Dermis microvascular lymphatic vessel endothelial cell (primary cell): ENCODE measurements around the gene GTF2F1. TPM values are rescaled to one million over a fixed set of nuclear protein-coding genes. Genes with fewer than 3 reads are reported as not detected.
"Not testable (repeated sequence)": the region's sequence is repeated elsewhere in the genome, so short reads cannot be mapped to it uniquely, and the experiment has no call there.

Source experiments
- DNase-seq, 2 donors: peaks; one replicate each; pipeline versions ENCODE4 v3.0.0 to v3.0.0-alpha.2; 2010; ENCODE audit warnings: low read depth in 2 of 2
- total RNA-seq: library from RNA; depleted of rRNA; stranded (reverse); fragments of >200 nt; gene quantifications from 2 replicates; pipeline ENCODE4 v1.2.1, GENCODE V29; 2014

The GTF2F1 gene
- total RNA-seq, 1 donor from 2014 or later, result 35.7 TPM

DNA sequence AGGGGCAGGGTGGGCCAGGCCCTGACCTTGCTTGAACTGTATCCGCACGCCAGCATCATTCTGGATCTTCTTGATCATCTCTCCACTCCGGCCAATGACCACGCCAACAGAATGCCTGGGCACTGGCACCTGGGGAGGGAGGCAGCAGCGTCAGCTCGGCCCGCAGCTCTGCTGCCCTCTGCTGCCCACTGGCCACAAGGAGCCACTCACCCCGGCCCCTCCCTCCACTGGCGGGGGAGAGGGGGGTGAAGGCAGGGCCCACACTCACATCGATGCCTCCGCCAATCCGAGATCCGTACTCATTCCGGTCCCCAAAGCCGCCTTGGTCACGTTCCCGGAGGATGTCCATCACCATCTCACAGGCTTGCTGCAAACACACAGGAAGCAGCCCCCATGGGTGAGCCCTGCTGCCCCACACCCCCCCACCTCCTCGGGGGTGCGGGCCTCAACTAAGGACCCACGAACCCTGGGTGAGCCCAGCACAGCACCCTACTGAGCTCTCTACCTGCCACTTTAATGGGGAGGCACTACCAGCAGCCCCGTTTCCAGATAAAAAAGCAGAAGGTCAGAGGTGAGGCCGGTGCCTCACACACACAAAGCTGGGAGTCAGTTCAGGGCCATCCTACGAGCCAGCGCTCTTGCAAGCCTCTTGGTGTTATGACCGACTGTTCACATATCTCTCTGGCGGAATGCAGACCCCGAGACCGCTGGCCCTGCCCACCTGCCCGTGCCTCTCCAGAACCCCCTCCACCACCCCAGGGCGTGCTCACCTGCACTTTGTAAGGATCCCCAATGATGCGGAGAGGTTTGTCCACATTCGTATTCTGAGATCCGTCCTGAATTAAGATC is 25.0 kb upstream of the GTF2F1 start:
- peak in 1 of 2 donors; percentile 37 for DNase-seq

DNA sequence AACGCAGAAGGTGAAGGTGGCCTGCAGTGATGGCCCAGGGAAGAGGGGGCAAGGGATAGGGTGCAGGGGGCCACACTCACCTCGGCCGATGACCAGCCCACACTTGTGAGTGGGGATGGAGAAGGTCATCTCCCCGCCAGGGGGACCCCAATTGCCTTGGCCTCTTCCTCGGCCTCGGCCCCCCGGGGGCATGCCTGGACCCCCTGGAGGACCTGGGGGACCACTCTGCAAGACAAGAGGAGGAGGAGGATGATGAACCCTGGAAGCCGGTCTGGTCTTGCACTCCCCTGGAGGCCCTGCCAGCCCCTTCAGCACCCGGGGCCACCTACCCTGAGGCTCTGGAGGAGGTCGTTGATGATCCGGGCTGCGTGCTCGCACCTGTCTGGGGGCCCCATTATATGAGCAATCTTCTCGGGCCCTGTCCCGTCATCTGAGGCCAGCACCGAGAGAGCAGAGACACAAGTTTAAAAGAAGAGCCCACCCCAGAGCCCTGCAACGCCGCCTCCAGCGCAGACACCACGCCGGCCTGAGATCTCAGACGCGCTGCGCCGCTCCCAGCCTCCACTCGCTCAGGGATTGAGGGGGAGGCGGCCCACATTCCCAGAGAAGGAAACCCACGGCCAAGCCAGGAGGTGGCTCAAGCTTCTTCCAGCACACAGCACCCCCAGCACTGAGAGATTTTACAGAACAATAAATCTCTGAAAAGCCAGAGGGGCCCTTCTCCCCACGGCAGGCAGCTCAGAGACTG is 23.9 kb upstream of the GTF2F1 start:
- DNase-seq, result no peak

DNA sequence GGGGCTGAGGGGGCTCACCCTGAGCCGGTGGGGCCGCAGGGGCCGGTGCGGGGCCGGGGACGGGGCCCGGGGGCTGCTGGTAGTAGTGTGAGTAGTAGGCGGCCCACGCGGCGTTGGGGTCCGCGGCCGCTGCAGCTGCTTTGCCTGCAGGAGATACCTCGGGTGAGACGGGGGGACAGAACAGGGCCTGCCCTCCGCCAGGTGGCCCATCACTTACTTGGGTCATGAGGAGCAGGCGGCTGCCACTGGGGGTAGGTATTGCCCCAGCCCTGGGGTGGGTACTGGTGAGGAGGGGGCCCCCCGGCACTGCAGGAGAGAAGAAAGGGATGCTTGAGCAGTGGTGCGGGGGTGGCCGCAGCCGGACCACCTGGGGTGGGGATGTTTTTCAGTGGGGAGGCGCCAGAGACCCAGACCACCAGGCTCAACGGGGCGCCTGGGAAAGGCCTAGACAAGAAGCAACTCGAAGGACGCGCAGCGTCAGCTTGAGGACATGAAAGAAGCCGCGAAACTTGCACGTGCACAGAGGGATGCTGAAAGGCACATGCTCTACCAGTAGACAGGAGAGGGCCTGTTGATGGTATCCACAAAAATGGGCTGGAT is 22.7 kb upstream of the GTF2F1 start:
- DNase-seq, result no peak

DNA sequence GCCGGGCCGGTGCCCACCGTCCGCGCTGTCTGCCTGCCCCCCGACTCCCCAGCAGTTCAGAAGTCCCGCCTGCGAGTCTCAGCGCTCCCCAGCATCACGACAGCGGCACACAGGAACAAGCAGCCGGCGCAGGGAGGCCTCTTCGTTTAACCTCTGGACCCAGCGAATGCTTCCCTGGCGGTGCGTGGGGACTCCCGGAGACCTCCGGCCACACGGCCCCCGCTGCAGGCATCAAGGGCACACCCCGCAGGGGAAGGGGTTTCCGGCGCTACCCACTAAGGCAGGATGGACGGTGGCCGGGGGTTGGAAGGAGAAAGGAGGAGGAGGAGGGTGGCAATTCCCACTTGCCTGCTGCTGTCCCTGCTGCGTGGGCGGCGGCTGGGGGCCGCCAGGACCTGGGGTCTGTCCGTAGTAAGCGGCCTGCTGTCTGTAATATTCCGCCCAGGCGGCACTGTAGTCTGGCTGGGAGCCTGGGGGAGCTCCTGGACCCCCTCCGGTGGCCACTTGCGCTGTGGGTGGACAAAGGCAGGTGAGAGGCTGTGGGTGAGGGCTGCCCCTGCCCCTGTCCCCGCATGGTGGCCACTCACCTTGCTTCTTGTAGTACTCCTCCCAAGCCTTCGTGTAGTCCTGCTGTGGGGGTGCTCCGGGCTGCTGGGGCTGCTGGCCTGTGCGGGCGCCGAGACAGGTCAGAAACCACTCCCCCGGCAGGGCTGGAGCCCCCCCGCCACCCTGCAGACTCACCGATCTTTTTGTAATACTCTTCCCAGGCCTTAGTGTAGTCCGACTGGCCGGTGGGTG is 22.0 kb upstream of the GTF2F1 start:
- no peak for DNase-seq

DNA sequence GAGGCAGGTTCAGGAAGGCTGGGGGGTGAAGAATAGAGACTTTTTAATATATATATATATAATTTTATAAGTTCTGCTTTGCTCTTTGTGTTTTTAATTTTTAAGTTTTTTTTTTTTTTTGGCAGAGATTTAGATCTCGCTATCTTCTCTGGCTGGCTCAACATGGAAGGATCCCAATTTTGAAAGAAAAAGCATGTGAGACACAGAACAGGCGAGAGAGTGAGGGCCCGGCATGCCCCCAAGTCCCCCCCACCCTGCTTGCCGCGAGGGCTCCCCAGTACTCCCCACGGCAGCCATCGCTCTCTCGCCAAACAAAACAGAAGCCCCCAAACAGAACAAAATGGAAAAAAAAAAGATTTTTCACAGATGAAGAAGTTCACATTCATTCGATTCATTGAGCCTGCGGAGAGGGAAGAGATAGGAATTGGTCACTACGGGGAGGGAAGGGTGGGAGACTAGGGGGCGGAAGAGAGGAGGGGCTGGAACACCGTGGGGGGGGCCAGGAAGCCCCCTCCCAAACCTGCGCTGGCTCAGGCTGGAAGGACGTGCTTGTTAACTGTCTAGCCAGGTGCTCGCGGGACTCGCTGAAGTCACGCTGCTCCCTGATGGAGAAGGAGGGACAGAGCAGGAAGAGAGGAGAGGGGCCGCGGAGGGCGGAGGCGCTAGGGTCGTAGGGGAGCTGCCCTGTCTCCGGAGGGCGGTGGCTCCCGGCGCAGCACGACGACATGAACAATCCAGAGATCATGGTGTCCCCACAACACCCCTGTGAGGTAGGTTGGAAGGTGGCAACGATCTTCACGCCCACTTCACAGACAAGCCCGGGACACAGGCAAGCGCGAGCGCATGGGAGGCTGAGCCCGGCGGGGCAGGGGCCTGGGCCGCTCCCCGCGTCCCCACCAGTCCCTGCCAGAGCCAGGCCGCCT is 21.0 kb upstream of the GTF2F1 start:
- DNase-seq, result no peak

DNA sequence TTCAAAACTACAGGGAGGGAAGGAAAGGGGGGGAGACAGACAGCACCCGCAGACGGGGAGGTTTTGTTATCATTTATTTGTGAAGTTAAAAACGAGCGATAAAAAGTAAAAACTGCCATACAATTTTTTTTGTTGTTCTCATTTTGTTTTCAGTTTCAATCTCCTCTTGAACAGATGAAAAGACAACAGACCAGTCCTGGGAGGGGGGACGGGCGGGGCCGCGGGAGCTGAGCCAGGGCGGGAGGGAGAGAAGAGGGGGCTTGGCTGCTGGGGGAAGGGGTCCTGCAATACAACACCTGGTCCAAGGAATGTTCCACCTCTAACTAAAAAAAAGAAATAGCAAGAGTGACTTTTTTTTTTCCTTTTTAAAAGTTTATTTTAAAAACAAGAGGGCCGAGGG is 20.3 kb upstream of the GTF2F1 start:
- DNase-seq, result no peak

DNA sequence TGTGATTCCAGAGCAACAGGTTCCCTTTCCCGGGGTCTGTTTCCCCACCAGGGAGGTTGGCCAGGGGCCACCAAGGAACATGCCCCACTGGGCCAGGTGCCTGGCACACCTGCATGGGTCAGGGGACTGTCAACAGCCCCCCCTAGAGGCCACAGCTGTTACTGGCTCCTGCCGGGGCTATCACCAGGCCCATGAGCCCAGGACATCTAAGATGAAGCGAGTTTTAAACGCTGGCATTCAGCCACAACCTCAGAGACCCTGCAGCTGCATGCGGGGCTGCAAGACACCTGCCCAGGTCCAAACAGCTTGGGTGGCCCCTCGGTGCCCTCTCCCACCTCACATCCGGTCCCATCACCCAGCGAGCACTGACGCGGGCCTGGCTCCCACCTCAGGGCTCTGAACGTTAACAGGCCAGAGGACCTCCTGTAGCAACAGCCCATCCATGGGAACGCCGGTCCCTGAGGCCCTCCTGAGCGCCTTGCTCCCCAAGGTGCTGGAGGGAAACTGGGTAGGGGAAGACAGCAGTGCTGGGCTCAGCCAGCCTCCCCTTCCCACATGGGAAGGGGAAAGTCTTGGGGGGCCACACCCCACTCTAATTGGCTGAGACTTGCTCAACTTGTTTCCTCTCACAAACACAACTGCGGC is 19.6 kb upstream of the GTF2F1 start:
- DNase-seq, result peak in 1 of 2 donors; percentile 33

DNA sequence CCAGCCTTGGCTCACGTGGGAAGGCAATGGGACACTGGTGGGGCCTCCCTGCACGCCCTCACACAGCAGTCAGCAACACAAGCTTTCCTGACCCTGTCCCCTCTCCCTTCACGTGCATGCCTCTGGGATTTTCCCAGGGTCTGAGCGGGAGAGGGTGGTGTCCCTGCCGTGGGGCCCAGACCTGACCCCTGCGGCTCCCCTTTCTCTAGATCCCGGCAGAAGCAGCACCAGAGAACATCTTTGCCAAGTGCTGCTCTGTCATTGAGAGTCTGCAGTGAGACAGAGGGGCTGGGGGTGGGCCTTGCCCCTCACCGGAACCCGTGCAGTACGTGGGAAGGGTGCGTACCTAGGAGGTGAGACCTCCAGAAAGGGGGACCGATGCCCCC is 19.1 kb upstream of the GTF2F1 start:
- DNase-seq, result no peak

DNA sequence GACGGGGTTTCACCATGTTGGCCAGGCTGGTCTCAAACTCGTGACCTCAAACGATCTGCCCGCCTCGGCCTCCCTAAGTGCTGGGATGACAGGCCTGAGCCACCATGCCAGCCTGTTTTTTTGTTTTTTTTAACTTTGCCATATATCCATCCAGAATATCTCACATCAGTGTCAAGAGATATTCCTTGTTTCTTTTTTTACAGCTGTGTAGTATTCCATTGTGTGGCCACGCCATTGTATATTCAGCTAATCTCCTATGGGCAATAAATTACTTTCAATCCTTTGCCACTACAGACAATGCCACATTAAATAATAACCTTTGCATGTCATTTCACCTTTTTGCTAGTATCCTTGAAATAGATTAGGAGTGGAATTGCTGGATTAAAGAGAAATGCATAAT is 16.4 kb upstream of the GTF2F1 start:
- no peak for DNase-seq

DNA sequence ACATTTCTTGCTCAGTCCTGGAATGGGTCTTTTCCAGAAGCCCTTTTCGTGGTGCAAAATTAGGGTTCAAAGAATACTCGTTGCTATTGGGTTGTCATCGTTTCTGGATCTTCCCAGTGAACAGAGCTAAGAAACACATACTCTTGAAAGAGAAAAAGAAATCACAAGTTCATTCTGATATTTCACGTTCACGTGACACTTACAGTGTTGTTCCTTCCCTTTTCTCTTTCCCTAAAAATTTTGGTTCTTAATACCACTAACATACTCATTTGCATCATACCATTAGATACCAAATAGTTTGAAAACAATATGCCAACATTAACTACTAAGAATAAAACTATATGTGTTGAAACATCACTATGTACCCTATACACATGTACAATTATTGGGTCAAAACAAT is 13.4 kb upstream of the GTF2F1 start:
- no peak for DNase-seq

DNA sequence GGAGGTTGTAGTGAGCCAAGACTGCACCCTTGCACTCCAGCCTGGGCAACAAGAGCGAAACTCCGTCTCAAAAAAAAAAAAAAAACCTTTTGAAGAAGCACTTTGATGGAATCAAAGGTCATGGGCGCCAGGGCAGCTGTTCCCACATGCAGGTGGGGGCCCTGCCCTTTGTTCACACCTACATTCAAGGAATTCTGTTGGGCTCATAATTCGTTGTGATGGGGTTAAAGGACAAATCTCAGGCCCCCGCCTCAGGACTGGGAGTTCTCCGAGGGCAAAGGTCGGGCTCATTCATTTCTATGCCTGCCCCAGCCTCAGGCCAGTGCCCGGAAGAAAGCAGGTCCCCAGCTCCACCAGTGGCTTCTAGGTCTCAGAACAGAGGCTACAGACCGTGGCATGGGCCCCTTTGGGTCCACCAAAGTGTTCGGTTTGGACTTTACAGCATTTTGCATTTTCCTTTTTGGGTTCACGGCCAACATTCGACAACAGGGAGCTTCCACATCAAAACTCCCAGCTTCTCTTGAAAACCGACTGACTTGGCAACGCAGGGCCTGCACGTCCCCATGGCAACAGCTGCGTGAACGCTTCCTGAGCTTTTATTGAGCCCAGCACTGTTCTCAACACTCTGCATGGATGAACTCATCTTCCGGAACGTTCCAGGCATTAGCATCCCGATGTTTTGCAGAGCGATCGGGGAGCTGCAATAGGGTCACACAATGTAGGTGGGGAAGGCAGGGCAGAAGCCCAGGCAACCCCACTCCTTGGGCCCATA is 10.1 kb upstream of the GTF2F1 start:
- peak; percentile 81 to 85 for DNase-seq

DNA sequence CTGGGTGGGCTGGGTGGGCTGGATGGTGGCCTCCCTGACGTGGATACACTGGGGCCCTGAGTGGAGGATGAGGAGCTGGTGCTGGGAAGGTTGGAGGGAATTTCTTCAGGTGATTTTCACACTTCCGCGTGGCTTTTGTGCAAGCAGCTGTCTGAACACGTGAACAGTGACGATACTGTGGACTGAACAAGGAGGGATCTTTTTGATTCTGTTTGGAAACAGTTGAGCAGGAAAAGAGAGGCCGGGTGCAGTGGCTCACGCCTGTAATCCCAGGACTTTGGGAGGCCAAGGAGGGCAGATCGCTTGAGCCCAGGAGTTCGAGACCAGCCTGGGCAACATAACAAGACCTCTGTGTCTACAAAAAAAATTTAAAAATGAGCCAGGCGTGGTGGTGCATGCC is 9.1 kb upstream of the GTF2F1 start:
- no peak for DNase-seq

DNA sequence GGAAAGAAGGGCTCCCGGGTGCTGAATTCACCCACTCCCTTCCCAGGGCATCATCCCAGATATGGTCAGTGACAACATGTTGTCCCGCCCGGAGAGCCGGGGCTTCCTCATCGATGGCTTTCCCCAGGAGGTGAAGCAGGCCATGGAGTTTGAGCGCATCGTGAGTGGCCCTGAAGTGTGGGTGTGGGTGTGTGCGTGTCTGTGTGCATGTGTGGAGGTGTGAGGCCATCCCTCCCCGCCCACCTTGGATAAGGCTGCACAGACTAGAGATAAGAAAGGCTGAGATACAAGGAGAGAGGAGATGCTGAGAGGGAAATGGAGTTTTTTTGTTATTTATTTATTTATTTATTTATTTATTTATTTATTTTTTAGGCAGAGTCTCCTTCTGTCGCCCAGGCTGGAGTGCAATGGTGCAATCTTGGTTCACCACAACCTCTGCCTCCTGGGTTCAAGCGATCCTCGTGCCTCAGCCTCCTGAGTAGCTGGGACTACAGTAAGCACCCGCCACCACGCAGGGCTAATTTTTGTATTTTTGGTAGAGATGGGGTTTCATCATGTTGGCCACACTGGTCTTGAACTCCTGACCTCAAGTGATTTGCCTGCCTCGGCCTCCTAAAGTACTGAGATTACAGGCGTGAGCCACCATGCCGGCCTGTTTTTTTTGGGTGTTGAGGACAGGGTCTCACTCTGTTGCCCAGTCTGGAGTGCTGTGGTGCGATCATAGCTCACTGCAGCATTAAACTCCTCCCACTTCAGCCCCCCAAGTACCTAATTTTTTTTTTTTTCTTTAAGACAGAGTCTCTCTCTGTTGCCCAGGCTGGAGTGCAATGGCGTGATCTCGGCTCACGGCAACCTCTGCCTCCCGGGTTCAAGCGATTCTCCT is 7.3 kb upstream of the GTF2F1 start:
- DNase-seq, result not testable (repeated sequence)

DNA sequence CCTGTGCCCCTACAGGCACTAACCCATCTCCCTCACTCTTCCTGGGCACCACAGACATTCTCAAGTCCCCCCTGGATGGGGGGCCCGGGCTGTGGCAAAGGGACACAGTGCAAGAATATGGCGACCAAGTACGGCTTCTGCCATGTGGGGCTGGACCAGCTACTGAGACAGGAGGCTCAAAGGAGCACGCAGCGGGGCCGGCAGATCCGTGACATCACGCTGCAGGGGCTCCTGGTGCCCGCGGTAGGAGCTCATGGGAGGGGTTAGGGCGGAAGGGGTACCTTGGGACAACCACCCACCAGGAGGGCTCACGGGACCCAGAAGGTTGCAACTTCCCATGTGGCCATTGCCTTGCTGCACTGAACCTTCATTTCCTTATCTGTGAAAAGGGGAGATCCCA is 3.3 kb upstream of the GTF2F1 start:
- DNase-seq, result no peak

DNA sequence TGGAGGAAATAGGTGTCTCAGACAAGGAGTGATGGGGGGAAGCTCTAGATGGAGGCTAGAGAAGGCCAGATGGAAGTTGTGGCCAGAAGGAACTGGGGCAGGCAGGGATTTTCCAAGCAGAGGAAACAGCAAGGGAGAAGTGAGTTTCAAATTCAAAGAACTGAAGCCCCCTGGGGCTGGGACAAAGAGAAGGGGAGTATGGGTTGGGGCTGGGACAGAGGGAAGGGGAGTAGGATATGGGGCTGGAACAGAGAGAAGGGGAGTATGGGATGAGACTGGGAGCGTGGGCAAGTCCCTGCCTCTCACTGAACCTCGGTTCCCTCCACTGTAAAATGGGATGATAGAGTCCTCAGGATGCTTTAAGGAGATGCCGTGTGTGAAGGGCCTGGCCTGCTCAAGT is 1.9 kb upstream of the GTF2F1 start:
- DNase-seq, result no peak

DNA sequence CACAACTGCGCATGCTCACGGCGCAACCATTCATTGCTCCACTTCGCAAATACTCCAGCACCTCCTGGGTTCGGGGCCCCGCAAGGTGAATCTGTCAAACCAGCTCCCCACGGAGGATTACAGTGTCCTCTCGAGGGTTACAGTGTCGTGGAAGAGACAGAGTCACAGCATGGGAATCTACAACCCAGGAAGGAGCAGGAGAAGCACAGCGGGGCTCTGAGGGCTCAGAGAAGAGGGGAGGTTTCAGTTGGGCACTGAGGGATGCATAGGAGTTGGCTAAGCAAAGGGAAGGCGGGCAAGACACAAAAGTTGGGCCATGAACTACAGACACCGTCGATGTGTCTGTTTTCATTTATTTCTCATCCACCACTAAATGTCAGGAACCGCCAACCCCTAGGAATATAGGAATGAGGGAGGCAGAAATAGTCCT is 1.0 kb upstream of the GTF2F1 start:
- no peak for DNase-seq

DNA sequence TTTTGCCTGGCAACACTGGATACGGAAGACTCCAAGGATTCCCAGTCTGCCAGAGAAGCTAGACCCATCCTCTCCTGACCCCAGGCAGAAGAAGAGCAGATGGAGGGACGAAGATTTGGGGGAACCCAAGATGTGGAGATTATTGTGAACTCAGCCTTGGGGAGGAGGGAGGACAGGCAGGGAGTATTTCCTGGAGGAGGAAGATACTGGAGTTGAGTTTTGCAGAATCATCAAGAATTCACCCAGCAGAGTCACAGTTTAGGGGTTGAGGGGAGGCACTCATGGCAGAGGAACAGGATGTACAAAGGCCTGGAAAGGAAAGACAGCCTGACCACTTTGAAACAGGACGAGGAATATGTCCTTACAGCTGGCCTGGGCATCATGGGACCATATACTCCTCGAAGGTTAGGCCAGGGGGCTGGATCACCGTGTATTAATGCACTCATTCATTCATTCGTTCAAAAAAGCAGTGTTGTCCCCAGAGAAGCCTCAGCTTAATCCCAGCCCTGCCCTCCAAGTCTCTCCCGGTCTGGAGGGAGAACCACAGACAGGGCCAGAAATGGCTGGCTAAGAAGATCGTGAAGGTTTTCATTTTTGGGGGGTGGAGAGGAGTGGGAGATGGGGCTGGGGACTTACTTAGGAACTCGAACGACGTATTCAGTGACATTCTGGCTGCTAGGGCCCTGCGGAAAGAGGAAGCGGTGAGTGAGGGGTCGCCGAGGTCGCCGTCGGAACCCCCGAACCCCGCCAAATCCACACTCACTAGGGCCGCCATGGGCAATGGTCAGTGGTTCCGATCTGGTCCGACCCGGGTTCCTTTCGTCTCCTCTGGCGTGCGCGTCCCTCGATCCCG is 517 bp downstream of the GTF2F1 start:
- DNase-seq, result no peak
